ENCODE data around the gene ELP4. TPM values are rescaled to one million over a fixed set of nuclear protein-coding genes. Genes with fewer than 3 reads are reported as not detected.

The ELP4 gene
- total and polyA plus RNA-seq, 2 experiments from 2014 or later, result 28.2 to 38.3 TPM

GRCh38 chr11:31645747-31646146 lies 136.2 kb downstream of the ELP4 start:
- no peak overlapping the region for H2AFZ ChIP-seq
- H4K20me1 ChIP-seq (replicated peaks; ENCODE audit: insufficient read depth), result no peaks in the 10 kb centered on the region
- H3K27ac Mint-ChIP-seq, result no peak overlapping the region
- H3K27ac ChIP-seq (ENCODE audit: low read depth), result no peak overlapping the region
- no peaks in the 10 kb centered on the region for H3K27me3 Mint-ChIP-seq (ENCODE audit: insufficient read depth, low read depth, poor library complexity)
- no peaks in the 10 kb centered on the region for H3K36me3 ChIP-seq (ENCODE audit: insufficient read depth)
- no peak overlapping the region for H3K4me3 ChIP-seq
- no peak overlapping the region for H3K4me2 ChIP-seq
- DNase-seq (ENCODE audit: low spot score) (no peak), ATAC-seq (no peak)
- H3K4me1 ChIP-seq (ENCODE audit: insufficient read depth), result peaks cover 16% of the 10 kb centered on the region
- no peaks in the 10 kb centered on the region for H3K79me2 ChIP-seq (replicated peaks; ENCODE audit: insufficient read depth)
- H3K4me1 Mint-ChIP-seq, result peaks cover 11% of the 10 kb centered on the region
- H3K9me2 ChIP-seq (ENCODE audit: insufficient read depth), result no peaks in the 10 kb centered on the region
- H3K9me3 Mint-ChIP-seq, result no peaks in the 10 kb centered on the region
- H3K4me3 Mint-ChIP-seq, result no peak overlapping the region
- no peaks in the 10 kb centered on the region for H3K27me3 ChIP-seq (ENCODE audit: insufficient read depth)
- TF ChIP-seq JUNB (IDR thresholded peaks at IDR 0.05; ENCODE audit: unreplicated experiment) (no peak), CREB1 (CRISPR knock-in tag; IDR thresholded peaks at IDR 0.05; ENCODE audit: low read depth) (no peak), EZH2phosphoT487 (IDR thresholded peaks at IDR 0.05; ENCODE audit: unreplicated experiment) (no peak), ZNF114 (CRISPR knock-in tag; IDR thresholded peaks at IDR 0.05) (no peak), ZNF331 (CRISPR knock-in tag; IDR thresholded peaks at IDR 0.05; ENCODE audit: low read depth) (no peak)
- no peaks in the 10 kb centered on the region for H3F3A ChIP-seq (replicated peaks; ENCODE audit: low read depth)
- no peaks in the 10 kb centered on the region for H3K36me3 Mint-ChIP-seq (ENCODE audit: low read depth)

GRCh38 chr11:31646216-31646615 lies 136.6 kb downstream of the ELP4 start:
- no peaks in the 10 kb centered on the region for H3K27me3 Mint-ChIP-seq (ENCODE audit: insufficient read depth, low read depth, poor library complexity)
- H3K27ac Mint-ChIP-seq, result no peak overlapping the region
- no peak for DNase-seq (ENCODE audit: low spot score)
- Histone ChIP-seq H4K20me1 (replicated peaks; ENCODE audit: insufficient read depth) (no peaks in the 10 kb centered on the region), H3K27ac (ENCODE audit: low read depth) (no peak overlapping the region), H3F3A (replicated peaks; ENCODE audit: low read depth) (no peaks in the 10 kb centered on the region), H3K4me1 (ENCODE audit: insufficient read depth) (peaks cover 20% of the 10 kb centered on the region), H3K4me2 (no peak overlapping the region), H3K79me2 (replicated peaks; ENCODE audit: insufficient read depth) (no peaks in the 10 kb centered on the region), H2AFZ (no peak overlapping the region), H3K9me2 (ENCODE audit: insufficient read depth) (no peaks in the 10 kb centered on the region), H3K36me3 (ENCODE audit: insufficient read depth) (no peaks in the 10 kb centered on the region), H3K27me3 (ENCODE audit: insufficient read depth) (no peaks in the 10 kb centered on the region), H3K4me3 (no peak overlapping the region)
- peaks cover 14% of the 10 kb centered on the region for H3K4me1 Mint-ChIP-seq
- no peaks in the 10 kb centered on the region for H3K36me3 Mint-ChIP-seq (ENCODE audit: low read depth)
- TF ChIP-seq JUNB (IDR thresholded peaks at IDR 0.05; ENCODE audit: unreplicated experiment), result no peak
- TF ChIP-seq REST (IDR thresholded peaks at IDR 0.05; ENCODE audit: unreplicated experiment), result no peak
- TF ChIP-seq EZH2 (IDR thresholded peaks at IDR 0.05; ENCODE audit: low read depth, unreplicated experiment), result no peak
- TF ChIP-seq CTCF (conservative IDR thresholded peaks at IDR 0.05; ENCODE audit: low read depth in 2 of 2), result no peak
- H3K9me3 Mint-ChIP-seq, result no peaks in the 10 kb centered on the region
- no peak overlapping the region for H3K4me3 Mint-ChIP-seq
- no peak for ATAC-seq
